ENCODE measurements around the gene COL4A4.

Gene COL4A4

GRCh38 chr2:227038550-227039189 is 125.3 kb downstream of the COL4A4 start:
- Histone ChIP-seq H3K27ac (ENCODE audit: extremely low read depth, low read depth, low read length) (no peak overlapping the region), H3K4me3 (ENCODE audit: low read depth, low read length) (no peak overlapping the region), H3K4me1 (ENCODE audit: control insufficient read depth, insufficient read depth, low read length) (no peaks in the 10 kb centered on the region), H3K9me3 (ENCODE audit: control insufficient read depth, insufficient read depth, low read depth, low read length) (no peaks in the 10 kb centered on the region), H3K36me3 (ENCODE audit: control insufficient read depth in 2 of 2, insufficient read depth in 1 of 2, low read length in 2 of 2) (no peaks in the 10 kb centered on the region)
- TF ChIP-seq ZNF423 (tag by site-specific recombination; IDR thresholded peaks at IDR 0.05) (no peak), ZNF549 (tag by site-specific recombination; IDR thresholded peaks at IDR 0.05) (no peak), YY2 (tag by site-specific recombination; IDR thresholded peaks at IDR 0.05) (no peak), ZNF785 (tag by site-specific recombination; IDR thresholded peaks at IDR 0.05) (no peak), KLF16 (tag by site-specific recombination; IDR thresholded peaks at IDR 0.05) (no peak), ZIC2 (tag by site-specific recombination; IDR thresholded peaks at IDR 0.05) (no peak), ZNF571 (tag by site-specific recombination; IDR thresholded peaks at IDR 0.05) (no peak), ZSCAN23 (tag by site-specific recombination; IDR thresholded peaks at IDR 0.05) (no peak), ZNF521 (tag by site-specific recombination; IDR thresholded peaks at IDR 0.05) (no peak), ZNF791 (tag by site-specific recombination; IDR thresholded peaks at IDR 0.05) (no peak), AEBP2 (tag by site-specific recombination; IDR thresholded peaks at IDR 0.05; ENCODE audit: borderline replicate concordance) (no peak), ZNF37A (tag by site-specific recombination; IDR thresholded peaks at IDR 0.05) (no peak), ZNF830 (tag by site-specific recombination; IDR thresholded peaks at IDR 0.05; ENCODE audit: low read depth) (no peak), ZNF596 (tag by site-specific recombination; IDR thresholded peaks at IDR 0.05) (no peak), ZNF777 (tag by site-specific recombination; IDR thresholded peaks at IDR 0.05; ENCODE audit: borderline replicate concordance) (no peak), ZNF416 (tag by site-specific recombination; IDR thresholded peaks at IDR 0.05) (no peak), INSM2 (tag by site-specific recombination; IDR thresholded peaks at IDR 0.05) (no peak), REPIN1 (tag by site-specific recombination; IDR thresholded peaks at IDR 0.05; ENCODE audit: low read depth) (no peak), OSR2 (tag by site-specific recombination; IDR thresholded peaks at IDR 0.05) (no peak)
- ChIA-PET POLR2A (no interaction called here), CTCF (interaction anchor here (0.5 to 0.7 kb wide), 3 partner anchors 55 to 1382 kb away, joined by 3 to 4 read pairs (median 4); no protein-coding TSS in a partner anchor)

GRCh38 chr2:227036527-227036926 is 127.5 kb downstream of the COL4A4 start:
- H3K9me3 ChIP-seq (ENCODE audit: control insufficient read depth, insufficient read depth, low read depth, low read length) = no peaks in the 10 kb centered on the region
- no peak overlapping the region for H3K4me3 ChIP-seq (ENCODE audit: low read depth, low read length)
- H3K36me3 ChIP-seq (ENCODE audit: control insufficient read depth in 2 of 2, insufficient read depth in 1 of 2, low read length in 2 of 2) = no peaks in the 10 kb centered on the region
- TF ChIP-seq KLF9 (tag by site-specific recombination; IDR thresholded peaks at IDR 0.05; ENCODE audit: low read depth) = no peak
- no peak for TF ChIP-seq HOXC10 (CRISPR knock-in tag; IDR thresholded peaks at IDR 0.05)
- no peak for TF ChIP-seq PRDM10 (tag by site-specific recombination; IDR thresholded peaks at IDR 0.05)
- no peak for TF ChIP-seq ZNF776 (tag by site-specific recombination; IDR thresholded peaks at IDR 0.05; ENCODE audit: borderline replicate concordance)
- TF ChIP-seq ZNF169 (tag by site-specific recombination; IDR thresholded peaks at IDR 0.05) = no peak
- no peak for TF ChIP-seq ZNF202 (tag by site-specific recombination; IDR thresholded peaks at IDR 0.05; ENCODE audit: borderline replicate concordance)
- no peak for TF ChIP-seq SETDB1 (IDR thresholded peaks at IDR 0.05; ENCODE audit: insufficient read length, low read length)
- no peak for TF ChIP-seq PRDM4 (tag by site-specific recombination; IDR thresholded peaks at IDR 0.05)
- TF ChIP-seq ZNF19 (tag by site-specific recombination; IDR thresholded peaks at IDR 0.05; ENCODE audit: low read depth) = no peak
- TF ChIP-seq BCL11A (tag by site-specific recombination; IDR thresholded peaks at IDR 0.05; ENCODE audit: low read depth) = no peak
- no peak overlapping the region for H3K27ac ChIP-seq (ENCODE audit: extremely low read depth, low read depth, low read length)
- H3K4me1 ChIP-seq (ENCODE audit: control insufficient read depth, insufficient read depth, low read length) = no peaks in the 10 kb centered on the region
- ChIA-PET CTCF (no interaction called here), POLR2A (no interaction called here)

All from HEK293 (cell line).